ENCODE results near the gene COL19A1. TPM values are rescaled to one million over a fixed set of nuclear protein-coding genes. Genes with fewer than 3 reads are reported as not detected.

COL19A1 gene
- total RNA-seq, 1 donor from 2014 or later: 0.14 TPM

Other genes with a start within 250 kb of the COL19A1 start
- 23.0 and 25.1 TPM in 2 replicates for gene LMBRD1, start 69.5 kb upstream of the COL19A1 start, total RNA-seq

Data from T-helper 2 cell treated with Interferon-gamma antibody and Interleukin-4, amounts not matched to agents 100 ng/mL and 5 ng/mL, for 36 hours (primary cell).